HEK293T (cell line): ENCODE results near the gene LRP1-AS.

Experiments used
- CTCF ChIA-PET: fragments of 350-600 bp; formaldehyde crosslinking; extraction: SDS; loops from one replicate; lab custom pipeline; 2021; ENCODE audit warnings: antibody characterized with exemption, inconsistent platforms; lab: Yijun Ruan, JAX
- POLR2A ChIA-PET: fragments of 350-600 bp; formaldehyde crosslinking; extraction: SDS; loops from one replicate; lab custom pipeline; 2020; ENCODE audit warnings: antibody characterized with exemption, inconsistent platforms; lab: Yijun Ruan, JAX
- DNase-seq: peaks from one replicate; pipeline ENCODE4 v3.0.0; 2012; ENCODE audit warnings: mixed read lengths; ENCODE audit errors: extremely low spot score
- ARNT ChIP-seq: fragments of 450-650 bp; IDR thresholded peaks from 2 replicates; pipeline ENCODE4 v1.6.1; 2017; ENCODE audit warnings: mild to moderate bottlenecking
- BHLHE40 ChIP-seq: fragments of 450-650 bp; IDR thresholded peaks from 2 replicates; pipeline ENCODE4 v1.6.1; 2016; ENCODE audit warnings: mild to moderate bottlenecking, moderate library complexity, borderline replicate concordance
- CTBP1 ChIP-seq: fragments of 450-650 bp; IDR thresholded peaks from 2 replicates; pipeline ENCODE4 v1.6.1; 2016; ENCODE audit warnings: borderline replicate concordance
- ELF4 ChIP-seq: fragments of 450-650 bp; IDR thresholded peaks from 2 replicates; pipeline ENCODE4 v1.6.1; 2017; ENCODE audit warnings: antibody characterized with exemption
- FOXA1 ChIP-seq: fragments of 450-650 bp; IDR thresholded peaks from 2 replicates; pipeline ENCODE4 v1.6.1; 2016; ENCODE audit warnings: mild to moderate bottlenecking
- FOXK2 ChIP-seq: fragments of 450-650 bp; IDR thresholded peaks from 2 replicates; pipeline ENCODE4 v1.6.1; 2016; ENCODE audit warnings: mild to moderate bottlenecking
- FOXM1 ChIP-seq: fragments of 450-650 bp; IDR thresholded peaks from 2 replicates; pipeline ENCODE4 v1.6.1; 2017; ENCODE audit warnings: mild to moderate bottlenecking, borderline replicate concordance
- HDGF ChIP-seq: fragments of 450-650 bp; IDR thresholded peaks from 2 replicates; pipeline ENCODE4 v1.6.1; 2017; ENCODE audit warnings: antibody characterized with exemption, borderline replicate concordance
- L3MBTL2 ChIP-seq: fragments of 450-650 bp; conservative IDR thresholded peaks from 2 replicates; pipeline ENCODE4 v1.6.1; 2016; ENCODE audit warnings: mild to moderate bottlenecking
- LEF1 ChIP-seq: fragments of 450-650 bp; IDR thresholded peaks from 2 replicates; pipeline ENCODE4 v1.6.1; 2017; ENCODE audit warnings: mild to moderate bottlenecking, borderline replicate concordance
- NFRKB ChIP-seq: fragments of 450-650 bp; IDR thresholded peaks from 2 replicates; pipeline ENCODE4 v1.6.1; 2016; ENCODE audit warnings: mild to moderate bottlenecking, moderate library complexity
- PKNOX1 ChIP-seq: fragments of 450-650 bp; IDR thresholded peaks from 2 replicates; pipeline ENCODE4 v1.6.1; 2016
- SP1 ChIP-seq: fragments of 450-650 bp; IDR thresholded peaks from 2 replicates; pipeline ENCODE4 v1.6.1; 2017
- SUZ12 ChIP-seq: fragments of 450-650 bp; IDR thresholded peaks from 2 replicates; pipeline ENCODE4 v1.6.1; 2016; ENCODE audit warnings: mild to moderate bottlenecking
- TARDBP ChIP-seq: fragments of 450-650 bp; IDR thresholded peaks from 2 replicates; pipeline ENCODE4 v1.6.1; 2016
- ZNF384 ChIP-seq: fragments of 450-650 bp; IDR thresholded peaks from 2 replicates; pipeline ENCODE4 v1.6.1; 2016

Gene LRP1-AS

GRCh38 chr12:57127726-57128518, 19.5 kb downstream of the LRP1-AS start, which contains the start of gene LRP1:
Gene LRP1, plus strand, starts transcription at chr12:57128483. Its CDS starts 482 bp downstream, at chr12:57128965.
- TF ChIP-seq HDGF (no peak), FOXM1 (no peak), SP1 (no peak), PKNOX1 (no peak), CTBP1 (no peak), TARDBP (no peak), FOXK2 (no peak), NFRKB (no peak), BHLHE40 (no peak), ELF4 (no peak), L3MBTL2 (no peak), FOXA1 (no peak), LEF1 (no peak), ARNT (no peak), ZNF384 (no peak), SUZ12 (no peak)
- DNase-seq, result peak; percentile 90
- POLR2A ChIA-PET, result interaction anchor here (0.7 to 3.1 kb wide), 20 partner anchors 8 to 392 kb away, joined by 3 to 22 read pairs (median 4); partner anchors contain the start of genes DDIT3, SHMT2 and STAT6
- CTCF ChIA-PET, result interaction anchor here (0.8 to 1.6 kb wide), 8 partner anchors 13 to 124 kb away, joined by 3 to 9 read pairs (median 4); partner anchors contain the start of gene STAT6

GRCh38 chr12:57127101-57127725, 20.2 kb downstream of the LRP1-AS start:
- POLR2A ChIA-PET, result interaction anchor here (0.7 to 3.1 kb wide), 14 partner anchors 12 to 120 kb away, joined by 3 to 22 read pairs (median 4); partner anchors contain the start of gene STAT6
- TF ChIP-seq L3MBTL2 (0 out of 2 replicates have a peak, but pooled peaks have one; percentile 20), BHLHE40 (no peak), HDGF (no peak)
- CTCF ChIA-PET, result interaction anchor here (0.7 to 1.5 kb wide), 8 partner anchors 12 to 457 kb away, joined by 3 to 9 read pairs (median 4); partner anchors contain the start of gene STAT6
- DNase-seq, result peak; percentile 19

- CTCF ChIA-PET, result interaction anchor here (0.7 to 1.5 kb wide), 5 partner anchors 46 to 456 kb away, joined by 3 to 7 read pairs (median 4); no protein-coding TSS in a partner anchor
- no peak for TF ChIP-seq CTBP1
- TF ChIP-seq HDGF, result no peak
- TF ChIP-seq SUZ12, result no peak
- no peak for TF ChIP-seq BHLHE40
- no peak for TF ChIP-seq FOXK2
- no peak for TF ChIP-seq FOXM1
- TF ChIP-seq L3MBTL2, result no peak
- TF ChIP-seq FOXA1, result no peak
- TF ChIP-seq SP1, result no peak
- no peak for TF ChIP-seq ZNF384
- TF ChIP-seq PKNOX1, result no peak
- no peak for TF ChIP-seq NFRKB
- TF ChIP-seq LEF1, result no peak
- no peak for TF ChIP-seq TARDBP
- no peak for TF ChIP-seq ARNT
- no peak for TF ChIP-seq ELF4
- POLR2A ChIA-PET, result interaction anchor here (1.2 to 2.2 kb wide), 3 partner anchors 15 to 56 kb away, joined by 3 to 9 read pairs (median 5); partner anchors contain the start of gene STAT6
- no peak for DNase-seq
These were observed 20.9 kb downstream of the LRP1-AS start for GRCh38 chr12:57126561-57126960.

- ChIA-PET CTCF (interaction anchor here (1.0 to 3.1 kb wide), 6 partner anchors 14 to 57 kb away, joined by 4 to 16 read pairs (median 6); partner anchors contain the start of gene STAT6), POLR2A (interaction anchor here (1.2 to 2.2 kb wide), 2 partner anchors 15 to 56 kb away, joined by 5 to 9 read pairs; partner anchors contain the start of gene STAT6)
- no peak for TF ChIP-seq ZNF384
- TF ChIP-seq FOXK2, result no peak
- no peak for TF ChIP-seq FOXA1
- TF ChIP-seq NFRKB, result no peak
- no peak for TF ChIP-seq PKNOX1
- no peak for TF ChIP-seq SP1
- TF ChIP-seq ELF4, result no peak
- TF ChIP-seq LEF1, result no peak
- no peak for TF ChIP-seq L3MBTL2
- TF ChIP-seq CTBP1, result no peak
- no peak for DNase-seq
These were observed 21.4 kb downstream of the LRP1-AS start for GRCh38 chr12:57126061-57126460.

DNA sequence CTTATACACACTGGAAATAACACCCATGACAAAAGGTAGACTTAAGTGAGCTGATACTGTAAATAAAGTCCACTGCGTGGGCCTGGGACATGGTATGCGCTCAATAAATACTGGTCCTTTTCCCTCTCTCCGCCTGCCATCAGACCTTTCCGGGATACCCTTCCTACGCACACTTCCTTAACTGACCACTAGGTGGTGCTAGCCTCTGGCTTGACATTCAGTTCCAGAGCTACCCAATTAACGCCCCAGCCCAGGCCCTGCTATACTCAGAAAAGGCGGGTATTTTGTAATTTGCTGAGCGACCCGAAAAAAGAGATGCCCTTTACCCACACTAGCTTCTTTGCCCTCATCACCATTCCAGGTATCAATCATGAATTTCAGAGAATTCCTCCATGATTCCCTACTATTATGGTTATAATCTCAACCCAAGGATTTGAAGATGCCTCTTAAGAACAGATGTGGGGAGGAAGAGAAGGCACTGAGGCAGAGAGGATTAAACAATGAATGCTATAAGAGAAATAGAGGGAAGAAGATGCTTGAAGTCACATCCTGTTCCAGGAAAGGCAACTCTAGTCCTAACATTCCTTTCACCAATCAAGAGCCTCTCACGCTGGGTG, 23.1 kb downstream of the LRP1-AS start:
- POLR2A ChIA-PET, result interaction anchor here (0.7 to 1.0 kb wide), 2 partner anchors 12 to 13 kb away, joined by 3 to 4 read pairs; partner anchors contain the start of gene STAT6
- no peak for TF ChIP-seq BHLHE40
- no peak for TF ChIP-seq FOXM1
- TF ChIP-seq NFRKB, result no peak
- no peak for TF ChIP-seq HDGF
- TF ChIP-seq SP1, result no peak
- no peak for TF ChIP-seq FOXA1
- no peak for TF ChIP-seq ARNT
- no peak for TF ChIP-seq LEF1
- no peak for TF ChIP-seq TARDBP
- TF ChIP-seq SUZ12, result no peak
- TF ChIP-seq PKNOX1, result no peak
- TF ChIP-seq FOXK2, result no peak
- TF ChIP-seq L3MBTL2, result no peak
- TF ChIP-seq ZNF384, result no peak
- no peak for TF ChIP-seq ELF4
- TF ChIP-seq CTBP1, result no peak
- DNase-seq, result peak; percentile 78
- CTCF ChIA-PET, result interaction anchor here (0.6 to 3.1 kb wide), 17 partner anchors 9 to 136 kb away, joined by 3 to 19 read pairs (median 4); partner anchors contain the start of gene STAT6
